HUES48 (cell line): ENCODE results near the gene KRTAP5-1.
"Not testable (repeated sequence)": the region's sequence is repeated elsewhere in the genome, so short reads cannot be mapped to it uniquely, and the experiment has no call there.

Experiments used
- H3K27ac ChIP-seq: one replicate; pipeline ENCODE4 v1.7.0; 2013; ENCODE audit warnings: low read depth, low read length, inconsistent platforms
- H3K27me3 ChIP-seq: 2 replicates; pipeline ENCODE4 v1.6.1; 2013; ENCODE audit warnings: mild to moderate bottlenecking, low read length; ENCODE audit not compliant: control insufficient read depth, insufficient read depth
- H3K36me3 ChIP-seq: 2 replicates; pipeline ENCODE4 v1.6.1; 2013; ENCODE audit warnings: low read length; ENCODE audit not compliant: control insufficient read depth, insufficient read depth
- H3K4me1 ChIP-seq: 2 replicates; pipeline ENCODE4 v1.6.1; 2013; ENCODE audit warnings: mild to moderate bottlenecking, low read length; ENCODE audit not compliant: control insufficient read depth, insufficient read depth
- H3K4me3 ChIP-seq: 2 replicates; pipeline ENCODE4 v1.5.1; 2013; ENCODE audit warnings: mild to moderate bottlenecking, low read depth, low read length
- H3K9ac ChIP-seq: 2 replicates; pipeline ENCODE4 v1.6.1; 2013; ENCODE audit warnings: mild to moderate bottlenecking, low read depth, low read length, moderate library complexity
- H3K9me3 ChIP-seq: 2 replicates; pipeline ENCODE4 v1.6.1; 2013; ENCODE audit warnings: low read length; ENCODE audit not compliant: control insufficient read depth, insufficient read depth

The KRTAP5-1 gene

GRCh38 chr11:1584661-1585370 is at the start of gene KRTAP5-1:
Gene KRTAP5-1 (minus strand): TSS chr11:1585283. CDS start chr11:1585249, 34 bp downstream.
- not testable (repeated sequence) for H3K27ac ChIP-seq, H3K4me3 ChIP-seq, H3K27me3 ChIP-seq, H3K9ac ChIP-seq, H3K36me3 ChIP-seq, H3K4me1 ChIP-seq, H3K9me3 ChIP-seq

- Histone ChIP-seq H3K9ac (no peak overlapping the region), H3K9me3 (no peaks in the 10 kb centered on the region), H3K36me3 (no peaks in the 10 kb centered on the region), H3K4me1 (peaks cover 4% of the 10 kb centered on the region; the same call in 1 of the 2 replicates), H3K4me3 (no peak overlapping the region), H3K27ac (no peak overlapping the region), H3K27me3 (peaks cover 5% of the 10 kb centered on the region)
These were observed 48.8 kb upstream of the KRTAP5-1 start for GRCh38 chr11:1633864-1634263.

GRCh38 chr11:1632053-1632714 is 47.1 kb upstream of the KRTAP5-1 start:
- Histone ChIP-seq H3K36me3 (no peaks in the 10 kb centered on the region), H3K27ac (no peak overlapping the region), H3K4me3 (no peak overlapping the region), H3K4me1 (peaks cover 4% of the 10 kb centered on the region; the same call in 1 of the 2 replicates), H3K9ac (no peak overlapping the region), H3K27me3 (peaks cover 11% of the 10 kb centered on the region), H3K9me3 (no peaks in the 10 kb centered on the region)

- H3K27me3 ChIP-seq = peaks cover 12% of the 10 kb centered on the region
- H3K4me3 ChIP-seq = no peak overlapping the region
- no peak overlapping the region for H3K9ac ChIP-seq
These were observed 46.0 kb upstream of the KRTAP5-1 start for GRCh38 chr11:1631066-1631568.

GRCh38 chr11:1630271-1630670 is 45.2 kb upstream of the KRTAP5-1 start:
- Histone ChIP-seq H3K36me3 (no peaks in the 10 kb centered on the region), H3K27me3 (peaks cover 12% of the 10 kb centered on the region)

More at GRCh38 chr11:1631066-1631568, 46.0 kb upstream of the KRTAP5-1 start:
- Histone ChIP-seq H3K9me3 (no peaks in the 10 kb centered on the region), H3K4me1 (peaks cover 4% of the 10 kb centered on the region; the same call in 1 of the 2 replicates), H3K36me3 (no peaks in the 10 kb centered on the region), H3K27ac (no peak overlapping the region)

GRCh38 chr11:1629326-1630185 is 44.5 kb upstream of the KRTAP5-1 start, which contains the start of gene KRTAP5-5:
Gene KRTAP5-5 (plus strand): TSS chr11:1629775. CDS start chr11:1629841, 66 bp downstream.
- Histone ChIP-seq H3K9ac (no peak within 1 kb of the TSS), H3K27ac (no peak within 1 kb of the TSS), H3K9me3 (no peaks in the 10 kb centered on the region), H3K4me1 (peaks cover 4% of the 10 kb centered on the region; the same call in 1 of the 2 replicates), H3K36me3 (no peaks in the 10 kb centered on the region), H3K4me3 (no peak within 1 kb of the TSS), H3K27me3 (peaks cover 12% of the 10 kb centered on the region)

More at GRCh38 chr11:1630271-1630670, 45.2 kb upstream of the KRTAP5-1 start:
- Histone ChIP-seq H3K4me1 (peaks cover 4% of the 10 kb centered on the region; the same call in 1 of the 2 replicates), H3K27ac (no peak overlapping the region), H3K9me3 (no peaks in the 10 kb centered on the region), H3K4me3 (no peak overlapping the region), H3K9ac (no peak overlapping the region)

- Histone ChIP-seq H3K9me3 (no peaks in the 10 kb centered on the region), H3K4me3 (no peak overlapping the region), H3K27me3 (peaks cover 12% of the 10 kb centered on the region), H3K36me3 (no peaks in the 10 kb centered on the region), H3K27ac (no peak overlapping the region), H3K4me1 (peaks cover 4% of the 10 kb centered on the region; the same call in 1 of the 2 replicates), H3K9ac (no peak overlapping the region)
These were observed 43.6 kb upstream of the KRTAP5-1 start for GRCh38 chr11:1628506-1629325.

- H3K9me3 ChIP-seq = no peaks in the 10 kb centered on the region
- no peak overlapping the region for H3K9ac ChIP-seq
- peaks cover 4% of the 10 kb centered on the region; the same call in 1 of the 2 replicates for H3K4me1 ChIP-seq
- no peak overlapping the region for H3K27ac ChIP-seq
- no peak overlapping the region for H3K4me3 ChIP-seq
- H3K27me3 ChIP-seq = peaks cover 12% of the 10 kb centered on the region
- no peaks in the 10 kb centered on the region for H3K36me3 ChIP-seq
These were observed 40.5 kb upstream of the KRTAP5-1 start for GRCh38 chr11:1625541-1625940.

GRCh38 chr11:1624621-1625020 is 39.5 kb upstream of the KRTAP5-1 start:
- Histone ChIP-seq H3K27me3 (peaks cover 12% of the 10 kb centered on the region), H3K4me3 (no peak overlapping the region), H3K9me3 (no peaks in the 10 kb centered on the region), H3K27ac (no peak overlapping the region), H3K9ac (no peak overlapping the region), H3K4me1 (peaks cover 4% of the 10 kb centered on the region; the same call in 1 of the 2 replicates), H3K36me3 (no peaks in the 10 kb centered on the region)

GRCh38 chr11:1623716-1624115 is 38.6 kb upstream of the KRTAP5-1 start:
- Histone ChIP-seq H3K36me3 (no peaks in the 10 kb centered on the region), H3K27ac (no peak overlapping the region), H3K27me3 (peaks cover 7% of the 10 kb centered on the region; the same call in 1 of the 2 replicates), H3K9ac (no peak overlapping the region), H3K4me1 (no peaks in the 10 kb centered on the region), H3K9me3 (no peaks in the 10 kb centered on the region), H3K4me3 (no peak overlapping the region)
